Measurements from ENCODE around the gene RNF114. TPM values are rescaled to one million over a fixed set of nuclear protein-coding genes. Genes with fewer than 3 reads are reported as not detected.

The RNF114 gene
- total RNA-seq, 3 donors from 2014 or later, result 81.3 to 89.0 (median 88.2) TPM

DNA sequence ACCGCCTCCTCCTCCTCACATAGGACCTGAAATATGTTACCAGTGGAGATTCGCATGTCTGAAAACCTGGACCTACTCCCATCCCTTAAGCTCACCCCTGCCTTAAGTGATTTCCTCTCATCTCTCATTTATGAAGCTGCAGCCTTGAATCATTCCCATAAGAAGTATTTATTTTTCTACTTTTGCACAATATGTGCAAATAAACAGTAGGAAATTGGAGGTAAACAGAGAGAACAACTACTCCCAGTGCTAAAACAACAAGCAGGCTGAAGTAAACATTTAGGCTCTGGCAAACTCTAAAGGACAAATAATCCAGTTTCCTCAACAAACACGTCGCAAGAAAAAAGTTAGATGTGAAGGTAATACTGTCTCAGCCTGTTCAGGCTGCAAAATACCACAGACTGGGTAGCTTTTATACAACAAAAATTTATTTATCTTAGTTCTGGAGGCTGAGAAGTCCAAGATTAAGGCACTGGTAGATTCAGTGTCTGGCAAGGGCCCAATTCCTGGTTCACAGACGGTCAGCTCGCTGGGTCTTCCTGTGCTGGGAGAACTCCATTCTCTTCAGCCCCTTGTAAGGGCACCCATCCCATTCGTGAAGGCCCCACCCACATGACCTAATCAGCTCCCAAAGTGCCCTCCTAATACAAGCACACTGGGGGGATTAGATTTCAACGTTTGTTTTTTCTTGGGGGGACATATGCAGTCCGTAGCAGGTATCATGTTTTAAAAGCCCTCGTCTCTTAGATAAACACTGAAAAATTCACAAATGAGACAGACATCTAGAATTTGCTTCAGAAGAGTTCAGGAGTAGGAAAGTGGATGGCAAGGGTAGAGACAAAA, 36.4 kb upstream of the RNF114 start:
- no peak for ATAC-seq

DNA sequence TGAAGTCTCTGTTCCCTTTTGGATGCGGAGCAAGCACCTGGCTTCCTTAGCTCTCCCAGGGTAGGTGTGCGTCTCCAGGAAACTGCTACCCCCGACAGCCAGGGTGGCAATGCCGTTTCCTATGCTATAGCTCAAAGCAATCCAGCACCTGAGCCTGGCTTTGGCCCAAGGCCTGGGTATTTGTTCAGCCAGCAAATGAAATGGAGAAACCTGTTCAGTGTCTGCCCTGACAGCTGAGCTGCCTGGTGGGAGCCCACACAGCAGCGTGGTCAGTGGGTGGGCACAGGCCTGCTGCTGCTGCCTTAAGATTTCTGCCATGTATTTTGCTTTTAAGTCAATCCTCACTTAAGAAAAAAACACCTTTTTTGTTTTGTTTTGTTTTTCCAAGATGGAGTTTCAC, 34.6 kb upstream of the RNF114 start:
- Histone ChIP-seq H3K36me3 (ENCODE audit: low read depth) (peaks cover 18% of the 10 kb centered on the region), H3K4me3 (no peak overlapping the region), H3K9me3 (no peaks in the 10 kb centered on the region), H3K4me1 (ENCODE audit: low read depth) (no peaks in the 10 kb centered on the region)
- TF ChIP-seq CTCF (IDR thresholded peaks at IDR 0.05), result no peak
- ATAC-seq (peak; percentile 42), DNase-seq (no peak)
- intact Hi-C loops (cut with DNase I, micrococcal nuclease), result no loop called here

More for the DNA sequence above, 36.4 kb upstream of the RNF114 start:
- no peaks in the 10 kb centered on the region for H3K4me1 ChIP-seq (ENCODE audit: low read depth)
- DNase-seq, result no peak
- peaks cover 7% of the 10 kb centered on the region for H3K36me3 ChIP-seq (ENCODE audit: low read depth)
- no peaks in the 10 kb centered on the region for H3K9me3 ChIP-seq
- TF ChIP-seq CTCF (IDR thresholded peaks at IDR 0.05), result no peak
- no peak overlapping the region for H3K4me3 ChIP-seq
- intact Hi-C loops (cut with DNase I, micrococcal nuclease), result no loop called here

GRCh38 chr20:49904440-49905214, 31.6 kb upstream of the RNF114 start:
- no peak overlapping the region for H3K4me3 ChIP-seq
- intact Hi-C loops (cut with DNase I, micrococcal nuclease), result no loop called here
- H3K4me1 ChIP-seq (ENCODE audit: low read depth), result peaks cover 9% of the 10 kb centered on the region
- peaks cover 18% of the 10 kb centered on the region for H3K36me3 ChIP-seq (ENCODE audit: low read depth)
- no peak for TF ChIP-seq CTCF (IDR thresholded peaks at IDR 0.05)
- DNase-seq (peak in 1 of 3 donors; percentile 14), ATAC-seq (no peak)
- H3K9me3 ChIP-seq, result no peaks in the 10 kb centered on the region

DNA sequence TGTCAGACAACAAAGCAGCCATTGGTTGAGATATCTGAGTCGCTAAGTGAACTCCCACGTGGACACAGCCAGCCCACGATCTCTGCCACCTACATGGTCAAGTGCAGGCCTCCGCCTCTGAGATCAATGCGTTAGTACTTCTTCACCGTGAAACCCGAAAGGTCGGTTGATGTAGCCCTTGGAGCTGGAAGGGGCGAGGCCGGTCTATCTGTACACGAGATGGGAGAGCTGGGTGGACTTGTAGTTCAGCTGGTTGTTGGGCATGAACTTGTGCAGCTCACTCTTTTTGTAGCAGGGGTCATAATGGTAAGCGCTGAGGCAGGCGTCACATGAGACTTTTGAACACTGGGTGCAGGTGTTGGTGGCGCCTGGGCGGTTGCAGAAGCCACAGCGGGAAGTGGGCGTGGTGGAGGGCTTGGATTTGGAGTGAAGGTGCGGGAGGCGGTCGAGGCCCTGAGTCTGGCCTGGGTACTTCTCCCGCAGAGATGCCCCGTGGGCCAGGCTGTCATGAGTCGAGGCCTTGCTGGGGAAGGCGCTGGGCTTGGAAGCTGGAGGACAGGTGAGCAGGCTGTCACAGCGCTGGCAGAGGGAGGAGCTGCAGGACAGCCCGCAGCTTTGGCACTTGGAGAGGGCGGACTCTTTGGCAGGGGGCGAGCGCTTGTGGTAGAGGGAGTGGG, 30.6 kb upstream of the RNF114 start:
- intact Hi-C loops (cut with DNase I, micrococcal nuclease), result no loop called here
- peaks cover 18% of the 10 kb centered on the region for H3K36me3 ChIP-seq (ENCODE audit: low read depth)
- DNase-seq (peak in 1 of 3 donors; percentile 33), ATAC-seq (no peak)
- no peak overlapping the region for H3K4me3 ChIP-seq
- H3K4me1 ChIP-seq (ENCODE audit: low read depth), result peaks cover 18% of the 10 kb centered on the region
- TF ChIP-seq CTCF (IDR thresholded peaks at IDR 0.05), result no peak
- no peaks in the 10 kb centered on the region for H3K9me3 ChIP-seq

- intact Hi-C loops (cut with DNase I, micrococcal nuclease), result no loop called here
- ATAC-seq (no peak), DNase-seq (peak in 1 of 3 donors; percentile 30)
- Histone ChIP-seq H3K4me1 (ENCODE audit: low read depth) (peaks cover 23% of the 10 kb centered on the region), H3K9me3 (no peaks in the 10 kb centered on the region), H3K4me3 (no peak overlapping the region), H3K36me3 (ENCODE audit: low read depth) (peaks cover 18% of the 10 kb centered on the region)
- TF ChIP-seq CTCF (IDR thresholded peaks at IDR 0.05), result no peak
Measured at GRCh38 chr20:49906101-49906604, 30.0 kb upstream of the RNF114 start.
